HepG2 (cell line): ENCODE data around the gene IMPACT. TPM values are rescaled to one million over a fixed set of nuclear protein-coding genes. Genes with fewer than 3 reads are reported as not detected.

Source experiments
- ARNTL ChIP-seq: sonication (generic); formaldehyde crosslinking; IDR thresholded peaks from 2 replicates; pipeline ENCODE4 v1.4.0; 2020; ENCODE audit warnings: mild to moderate bottlenecking, missing genetic modification reagents
- CBX5 ChIP-seq: sonication (generic); formaldehyde crosslinking; IDR thresholded peaks from 2 replicates; pipeline ENCODE4 v1.4.0; 2020; ENCODE audit warnings: missing genetic modification reagents, borderline replicate concordance
- IRF2 ChIP-seq: IDR thresholded peaks from 2 replicates; pipeline ENCODE4 v1.6.1; 2018; ENCODE audit warnings: missing genetic modification reagents, missing compliant biosample characterization
- MEF2D ChIP-seq: sonication (generic); formaldehyde crosslinking; IDR thresholded peaks from 2 replicates; pipeline ENCODE4 v1.5.1; 2020; ENCODE audit warnings: mild to moderate bottlenecking, missing genetic modification reagents
- PAF1 ChIP-seq: IDR thresholded peaks from 2 replicates; pipeline ENCODE4 v1.6.1; 2016; ENCODE audit warnings: missing genetic modification reagents, missing compliant biosample characterization
- PHB2 ChIP-seq: fragments of 450-650 bp; IDR thresholded peaks from 2 replicates; pipeline ENCODE4 v1.6.1; 2018; ENCODE audit not compliant: partially characterized antibody
- PHF5A ChIP-seq: IDR thresholded peaks from one replicate; pipeline ENCODE4 v1.6.1; 2018; ENCODE audit warnings: low read depth, missing genetic modification reagents; ENCODE audit not compliant: unreplicated experiment
- PRPF4 ChIP-seq: fragments of 200-400 bp; formaldehyde crosslinking; IDR thresholded peaks from 2 replicates; pipeline ENCODE4 v1.6.1; 2016; ENCODE audit warnings: low read length, low read depth; ENCODE audit not compliant: poor library complexity, severe bottlenecking
- RFXAP ChIP-seq: sonication (generic); formaldehyde crosslinking; IDR thresholded peaks from 2 replicates; pipeline ENCODE4 v1.4.0; 2020; ENCODE audit warnings: missing genetic modification reagents, borderline replicate concordance
- SIN3B ChIP-seq: fragments of 150-350 bp; IDR thresholded peaks from 2 replicates; pipeline ENCODE4 v1.6.1; 2014; ENCODE audit warnings: low read length
- ZBTB3 ChIP-seq: sonication (generic); formaldehyde crosslinking; IDR thresholded peaks from 2 replicates; pipeline ENCODE4 v1.4.0; 2020; ENCODE audit warnings: low read depth, mild to moderate bottlenecking, moderate library complexity, missing genetic modification reagents, borderline replicate concordance
- ZIK1 ChIP-seq: sonication (generic); formaldehyde crosslinking; IDR thresholded peaks from 2 replicates; pipeline ENCODE4 v1.5.0; 2020; ENCODE audit warnings: mild to moderate bottlenecking, low read depth, missing genetic modification reagents, borderline replicate concordance
- ZNF337 ChIP-seq: sonication (generic); formaldehyde crosslinking; IDR thresholded peaks from 2 replicates; pipeline ENCODE4 v1.5.1; 2020; ENCODE audit warnings: missing genetic modification reagents, low read depth, mild to moderate bottlenecking, borderline replicate concordance
- ZNF468 ChIP-seq: sonication (generic); formaldehyde crosslinking; IDR thresholded peaks from 2 replicates; pipeline ENCODE4 v1.8.0; 2022; ENCODE audit warnings: mild to moderate bottlenecking, moderate library complexity, missing genetic modification reagents
- ZNF609 ChIP-seq: sonication (generic); formaldehyde crosslinking; IDR thresholded peaks from 2 replicates; pipeline ENCODE4 v1.4.0; 2020; ENCODE audit warnings: mild to moderate bottlenecking, missing genetic modification reagents, borderline replicate concordance
- ZNF652 ChIP-seq: IDR thresholded peaks from 2 replicates; pipeline ENCODE4 v1.6.1; 2016; ENCODE audit warnings: low read depth, borderline replicate concordance
- ZNF703 ChIP-seq: sonication (generic); formaldehyde crosslinking; IDR thresholded peaks from 2 replicates; pipeline ENCODE4 v1.5.1; 2020; ENCODE audit warnings: missing genetic modification reagents, mild to moderate bottlenecking, moderate library complexity, borderline replicate concordance
- ZNF747 ChIP-seq: sonication (generic); formaldehyde crosslinking; IDR thresholded peaks from 2 replicates; pipeline ENCODE4 v1.8.1; 2023; ENCODE audit warnings: missing genetic modification reagents, mild to moderate bottlenecking, borderline replicate concordance
- ZNF780A ChIP-seq: sonication (generic); formaldehyde crosslinking; IDR thresholded peaks from 2 replicates; pipeline ENCODE4 v1.8.0; 2022; ENCODE audit warnings: mild to moderate bottlenecking, missing genetic modification reagents, moderate library complexity
- polyA plus RNA-seq, 8 experiments: library from polyadenylated mRNA; depleted of rRNA in 3 of 8; stranded (reverse) in 7 of 8; unstranded in 1 of 8; fragments of >200 nt; fragmentation: Illumina TruSeq in 4 of 8; extraction: Trizol in 4 of 8; gene quantifications; 2 replicates each; pipeline versions ENCODE4 v1.2.1 to v1.2.3, GENCODE V29; 2011 to 2016; ENCODE audit warnings: low read depth in 4 of 8, missing spikeins in 1 of 8, mixed read lengths in 1 of 8; ENCODE audit not compliant: insufficient read depth in 1 of 8
- total RNA-seq, 5 experiments: library from RNA; depleted of rRNA; stranded (reverse); fragments of >200 nt; fragmentation: Illumina TruSeq; extraction: Trizol; gene quantifications; 2 replicates each; pipeline ENCODE4 v1.2.3, GENCODE V29; 2016; ENCODE audit warnings: low read depth in 1 of 5
- TF ChIP-seq, protein P1 (sequence below): IDR thresholded peaks from 2 replicates; pipeline ENCODE4 v1.6.1; 2016; ENCODE audit warnings: missing genetic modification reagents, missing compliant biosample characterization
- TF ChIP-seq, protein P2 (sequence below): sonication (generic); formaldehyde crosslinking; IDR thresholded peaks from 2 replicates; pipeline ENCODE4 v1.4.0; 2020; ENCODE audit warnings: mild to moderate bottlenecking, missing genetic modification reagents

The IMPACT gene
- total and polyA plus RNA-seq, 2 of the 13 experiments (the other 11 are each of a cell fraction or from before 2014, with no cell fraction given), result 5.0 to 7.7 TPM

- TF ChIP-seq ZNF652 (CRISPR knock-in tag) (no peak), ZNF703 (CRISPR knock-in tag) (no peak), PHF5A (CRISPR knock-in tag) (no peak), ARNTL (0 out of 2 replicates have a peak, but pooled peaks have one; percentile 19), MEF2D (no peak), SIN3B (no peak), ZNF747 (CRISPR knock-in tag) (no peak; the same call in 1 of the 2 replicates), ZNF780A (CRISPR knock-in tag) (no peak), ZNF468 (CRISPR knock-in tag) (no peak), PRPF4 (no peak), RFXAP (CRISPR knock-in tag) (no peak), CBX5 (CRISPR knock-in tag) (no peak), ZNF609 (CRISPR knock-in tag) (0 out of 2 replicates have a peak, but pooled peaks have one; percentile 26), PAF1 (CRISPR knock-in tag) (no peak), IRF2 (CRISPR knock-in tag) (peak; percentile 40; the same call in 1 of the 2 replicates), ZNF337 (CRISPR knock-in tag) (no peak), ZIK1 (CRISPR knock-in tag) (no peak), ZBTB3 (CRISPR knock-in tag) (no peak), PHB2 (no peak)
- TF ChIP-seq, protein P1, sequence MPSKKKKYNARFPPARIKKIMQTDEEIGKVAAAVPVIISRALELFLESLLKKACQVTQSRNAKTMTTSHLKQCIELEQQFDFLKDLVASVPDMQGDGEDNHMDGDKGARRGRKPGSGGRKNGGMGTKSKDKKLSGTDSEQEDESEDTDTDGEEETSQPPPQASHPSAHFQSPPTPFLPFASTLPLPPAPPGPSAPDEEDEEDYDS (CRISPR knock-in tag), result no peak
- TF ChIP-seq, protein P2, sequence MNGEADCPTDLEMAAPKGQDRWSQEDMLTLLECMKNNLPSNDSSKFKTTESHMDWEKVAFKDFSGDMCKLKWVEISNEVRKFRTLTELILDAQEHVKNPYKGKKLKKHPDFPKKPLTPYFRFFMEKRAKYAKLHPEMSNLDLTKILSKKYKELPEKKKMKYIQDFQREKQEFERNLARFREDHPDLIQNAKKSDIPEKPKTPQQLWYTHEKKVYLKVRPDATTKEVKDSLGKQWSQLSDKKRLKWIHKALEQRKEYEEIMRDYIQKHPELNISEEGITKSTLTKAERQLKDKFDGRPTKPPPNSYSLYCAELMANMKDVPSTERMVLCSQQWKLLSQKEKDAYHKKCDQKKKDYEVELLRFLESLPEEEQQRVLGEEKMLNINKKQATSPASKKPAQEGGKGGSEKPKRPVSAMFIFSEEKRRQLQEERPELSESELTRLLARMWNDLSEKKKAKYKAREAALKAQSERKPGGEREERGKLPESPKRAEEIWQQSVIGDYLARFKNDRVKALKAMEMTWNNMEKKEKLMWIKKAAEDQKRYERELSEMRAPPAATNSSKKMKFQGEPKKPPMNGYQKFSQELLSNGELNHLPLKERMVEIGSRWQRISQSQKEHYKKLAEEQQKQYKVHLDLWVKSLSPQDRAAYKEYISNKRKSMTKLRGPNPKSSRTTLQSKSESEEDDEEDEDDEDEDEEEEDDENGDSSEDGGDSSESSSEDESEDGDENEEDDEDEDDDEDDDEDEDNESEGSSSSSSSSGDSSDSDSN (CRISPR knock-in tag), result peak; percentile 71; the same call in 1 of the 2 replicates
Measured at GRCh38 chr18:24426398-24427294, at the start of gene IMPACT (continued).
